GM21737 (cell line): ENCODE results near the gene NWD2.

Experiments used
- ATAC-seq: cut with Tn5 transposase; IDR thresholded peaks from one replicate; pipeline ENCODE4 v1.9.1; 2021; ENCODE audit warnings: mild to moderate bottlenecking, moderate library complexity; ENCODE audit not compliant: unreplicated experiment

NWD2 gene

GRCh38 chr4:37299468-37299867 lies 54.9 kb downstream of the NWD2 start:
- ATAC-seq: no peak

- no peak for ATAC-seq
Measured at GRCh38 chr4:37304612-37305011, 60.1 kb downstream of the NWD2 start.

GRCh38 chr4:37305984-37306383 lies 61.4 kb downstream of the NWD2 start:
- no peak for ATAC-seq

GRCh38 chr4:37317104-37317643 lies 72.6 kb downstream of the NWD2 start:
- no peak for ATAC-seq

- ATAC-seq: no peak
Measured at GRCh38 chr4:37320513-37321235, 76.1 kb downstream of the NWD2 start.

- ATAC-seq: no peak
Measured at GRCh38 chr4:37322122-37322521, 77.6 kb downstream of the NWD2 start.

GRCh38 chr4:37324546-37324945 lies 80.0 kb downstream of the NWD2 start:
- ATAC-seq: no peak

- ATAC-seq: no peak
Measured at GRCh38 chr4:37326852-37327251, 82.3 kb downstream of the NWD2 start.

- no peak for ATAC-seq
Measured at GRCh38 chr4:37338972-37339371, 94.4 kb downstream of the NWD2 start.

- ATAC-seq: no peak
Measured at GRCh38 chr4:37358748-37359147, 114.2 kb downstream of the NWD2 start.

- ATAC-seq: no peak
Measured at GRCh38 chr4:37359261-37359660, 114.7 kb downstream of the NWD2 start.

- no peak for ATAC-seq
Measured at GRCh38 chr4:37365888-37366287, 121.3 kb downstream of the NWD2 start.

GRCh38 chr4:37367901-37368300 lies 123.4 kb downstream of the NWD2 start:
- no peak for ATAC-seq

- ATAC-seq: no peak
Measured at GRCh38 chr4:37370052-37370451, 125.5 kb downstream of the NWD2 start.

GRCh38 chr4:37381040-37381668 lies 136.6 kb downstream of the NWD2 start:
- no peak for ATAC-seq

GRCh38 chr4:37383579-37384229 lies 139.2 kb downstream of the NWD2 start:
- no peak for ATAC-seq

- no peak for ATAC-seq
Measured at GRCh38 chr4:37385424-37385823, 140.9 kb downstream of the NWD2 start.

GRCh38 chr4:37388681-37389365 lies 144.3 kb downstream of the NWD2 start:
- ATAC-seq: no peak

GRCh38 chr4:37389366-37389765 lies 144.8 kb downstream of the NWD2 start:
- no peak for ATAC-seq

- peak; percentile 53 for ATAC-seq
Measured at GRCh38 chr4:37389967-37390580, 145.5 kb downstream of the NWD2 start.
